Large intestine (tissue), 3 donors: ENCODE data around the gene PHACTR1. TPM values are rescaled to one million over a fixed set of nuclear protein-coding genes. Genes with fewer than 3 reads are reported as not detected.

Experiments used
- DNase-seq, 2 donors: peaks; one replicate each; pipeline versions ENCODE4 v3.0.0 to v3.0.0-alpha.2; 2013
- H3K27ac ChIP-seq: one replicate; pipeline ENCODE4 v1.5.1; 2013; ENCODE audit warnings: low read length
- H3K27me3 ChIP-seq: 2 replicates; pipeline ENCODE4 v1.6.1; 2013; ENCODE audit warnings: low read length; ENCODE audit not compliant: control insufficient read depth, insufficient read depth
- H3K36me3 ChIP-seq: 2 replicates; pipeline ENCODE4 v1.6.1; 2013; ENCODE audit warnings: low read length; ENCODE audit not compliant: control insufficient read depth, insufficient read depth
- H3K4me1 ChIP-seq: one replicate; pipeline ENCODE4 v1.6.1; 2013; ENCODE audit warnings: low read length; ENCODE audit not compliant: control insufficient read depth, insufficient read depth
- H3K4me3 ChIP-seq: one replicate; pipeline ENCODE4 v1.5.1; 2013; ENCODE audit warnings: low read length
- H3K9me3 ChIP-seq: one replicate; pipeline ENCODE4 v1.6.1; 2013; ENCODE audit warnings: mild to moderate bottlenecking, low read depth, low read length, moderate library complexity; ENCODE audit not compliant: control insufficient read depth
- WGBS: methylation state at CpG from one replicate; pipeline ENCODE4 v1.1.5; 2013; ENCODE audit warnings: low lambda C conversion rate; ENCODE audit not compliant: insufficient coverage; 5-methylcytosine and 5-hydroxymethylcytosine counted together
- polyA plus RNA-seq: library from polyadenylated mRNA; unstranded; fragments of 120-200 nt; gene quantifications from one replicate; pipeline ENCODE4 v1.2.1, GENCODE V29; 2013

PHACTR1 gene
- polyA plus RNA-seq, 1 donor, result 5.5 TPM

DNA sequence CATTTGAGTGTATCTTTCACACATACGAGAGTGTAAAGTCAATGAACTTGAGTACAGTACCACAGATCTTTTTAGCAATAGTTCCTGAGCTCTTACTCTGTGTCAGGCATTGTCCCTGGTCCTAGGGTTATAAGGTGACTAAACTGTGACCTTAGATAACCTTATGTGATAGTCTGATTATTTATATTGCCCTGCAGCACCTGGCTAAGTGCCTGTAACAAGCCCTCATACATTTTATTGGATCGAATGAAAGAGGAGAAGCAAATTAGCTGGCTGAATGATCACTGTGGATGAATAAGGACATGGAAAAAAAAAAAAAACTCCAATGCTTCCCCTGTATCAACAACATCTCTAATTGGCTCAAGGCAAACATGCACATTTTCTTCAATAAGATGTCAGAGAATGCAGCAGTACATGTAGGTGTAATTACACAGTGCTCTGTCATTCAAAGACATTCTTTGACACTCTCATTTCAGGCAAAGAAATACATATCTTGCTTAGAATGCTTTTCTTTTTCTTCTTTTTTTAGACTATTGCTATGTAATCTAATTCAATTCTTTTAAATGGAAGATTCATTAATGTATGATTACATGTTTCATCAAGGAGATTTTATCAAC lies 153.4 kb downstream of the PHACTR1 start:
- Histone ChIP-seq H3K4me1 (no peaks in the 10 kb centered on the region), H3K27ac (no peak overlapping the region), H3K9me3 (no peaks in the 10 kb centered on the region), H3K4me3 (no peak overlapping the region), H3K36me3 (no peaks in the 10 kb centered on the region), H3K27me3 (peaks cover 5% of the 10 kb centered on the region)
- no peak for DNase-seq
- WGBS, result 67% methylated on average over 1 of the region's 2 CpGs

DNA sequence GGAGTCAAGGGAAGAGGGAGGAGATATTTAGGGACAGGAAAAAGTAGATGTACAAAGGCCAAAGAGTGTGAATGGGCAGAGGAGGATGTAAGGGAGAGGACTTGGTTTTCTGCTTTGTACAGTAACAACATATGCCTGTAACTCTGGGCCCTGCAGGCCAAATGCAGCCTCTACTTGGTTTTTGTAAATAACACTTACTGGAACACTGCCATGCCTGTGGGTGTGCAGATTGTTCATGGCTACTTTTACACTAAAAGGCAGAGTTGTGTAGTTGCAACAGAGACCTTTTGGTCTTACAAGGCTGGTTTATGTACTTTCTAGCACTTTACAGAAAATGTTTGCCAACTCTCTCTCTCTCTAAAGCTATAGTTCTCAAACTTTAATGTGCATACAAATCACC lies 157.1 kb downstream of the PHACTR1 start:
- Histone ChIP-seq H3K4me3 (no peak overlapping the region), H3K27me3 (peaks cover 5% of the 10 kb centered on the region), H3K36me3 (no peaks in the 10 kb centered on the region), H3K27ac (no peak overlapping the region), H3K4me1 (no peaks in the 10 kb centered on the region), H3K9me3 (no peaks in the 10 kb centered on the region)
- DNase-seq, result no peak

DNA sequence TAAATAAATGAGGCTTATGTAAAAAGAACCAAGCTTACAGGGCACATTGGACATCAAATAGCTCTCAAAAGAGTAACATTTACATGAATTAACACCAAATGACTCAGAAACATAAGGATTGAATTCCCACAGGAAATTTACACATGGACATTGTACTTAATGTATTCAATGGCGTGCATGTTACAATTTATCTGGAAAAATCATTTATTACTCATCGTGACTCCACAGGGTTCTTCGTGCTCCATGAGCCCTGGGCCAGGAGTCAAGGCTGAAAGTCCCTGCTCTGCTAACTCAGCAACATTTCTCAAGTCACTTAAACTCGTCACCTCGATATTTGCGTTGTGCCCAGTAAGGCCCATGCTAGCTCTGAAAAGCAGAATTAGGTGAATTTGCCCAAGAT lies 158.5 kb downstream of the PHACTR1 start:
- Histone ChIP-seq H3K36me3 (no peaks in the 10 kb centered on the region), H3K27ac (no peak overlapping the region), H3K9me3 (no peaks in the 10 kb centered on the region), H3K4me3 (no peak overlapping the region), H3K4me1 (no peaks in the 10 kb centered on the region), H3K27me3 (no peaks in the 10 kb centered on the region)
- DNase-seq, result no peak
- WGBS, result no CpG with 5 or more reads among the region's 6 CpGs

DNA sequence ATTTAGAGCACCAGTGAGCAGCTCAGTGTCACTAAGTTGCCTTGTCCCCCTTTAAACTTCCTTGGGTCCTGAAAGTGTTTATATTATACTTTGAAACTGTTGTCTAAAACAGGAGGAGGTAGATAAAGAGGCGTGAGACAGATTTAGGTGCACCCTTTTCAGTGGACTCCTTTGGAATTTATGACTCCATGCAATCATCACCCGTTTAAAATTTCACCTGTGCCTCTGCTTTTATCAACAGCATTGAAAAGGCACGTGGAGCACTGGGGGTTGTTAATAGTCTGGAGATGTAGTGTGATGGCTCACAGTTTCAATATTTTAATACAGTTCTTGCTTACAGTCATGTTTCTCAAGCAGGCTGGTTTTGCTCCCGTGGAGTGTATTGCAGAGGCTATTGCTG lies 162.2 kb downstream of the PHACTR1 start:
- WGBS, result no CpG with 5 or more reads among the region's 4 CpGs
- DNase-seq, result no peak
- H3K9me3 ChIP-seq, result no peaks in the 10 kb centered on the region
- no peaks in the 10 kb centered on the region for H3K4me1 ChIP-seq
- H3K27me3 ChIP-seq, result no peaks in the 10 kb centered on the region
- no peak overlapping the region for H3K4me3 ChIP-seq
- H3K27ac ChIP-seq, result no peak overlapping the region
- H3K36me3 ChIP-seq, result no peaks in the 10 kb centered on the region

DNA sequence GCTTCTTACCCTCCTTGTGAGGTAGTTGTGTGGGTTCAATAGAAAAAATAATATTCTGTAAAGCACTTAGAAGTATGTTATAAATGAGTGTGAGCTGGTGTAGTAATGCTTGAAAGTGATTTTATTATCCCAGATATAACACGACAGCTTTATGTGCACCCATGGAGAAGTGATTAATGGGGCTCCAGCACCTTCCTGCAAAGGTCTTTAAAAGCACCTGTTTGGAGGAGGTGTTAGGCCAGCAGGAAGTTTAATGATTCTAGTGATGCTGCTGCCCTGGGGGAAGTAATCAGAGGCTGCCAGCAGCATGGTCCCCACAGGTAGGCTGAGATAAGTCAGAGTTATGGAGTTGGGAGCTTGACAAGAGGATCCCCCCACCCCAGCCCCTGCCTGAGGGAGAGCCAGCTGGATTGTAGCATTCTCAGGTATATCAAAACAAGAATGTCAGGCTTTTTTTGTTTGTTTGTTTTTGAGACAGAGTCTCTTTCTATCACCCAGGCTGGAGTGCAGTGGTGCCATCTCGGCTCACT lies 166.3 kb downstream of the PHACTR1 start:
- WGBS, result no CpG with 5 or more reads among the region's 2 CpGs
- no peaks in the 10 kb centered on the region for H3K27me3 ChIP-seq
- no peaks in the 10 kb centered on the region for H3K36me3 ChIP-seq
- no peak overlapping the region for H3K27ac ChIP-seq
- no peak overlapping the region for H3K4me3 ChIP-seq
- DNase-seq, result no peak
- H3K4me1 ChIP-seq, result no peaks in the 10 kb centered on the region
- no peaks in the 10 kb centered on the region for H3K9me3 ChIP-seq

DNA sequence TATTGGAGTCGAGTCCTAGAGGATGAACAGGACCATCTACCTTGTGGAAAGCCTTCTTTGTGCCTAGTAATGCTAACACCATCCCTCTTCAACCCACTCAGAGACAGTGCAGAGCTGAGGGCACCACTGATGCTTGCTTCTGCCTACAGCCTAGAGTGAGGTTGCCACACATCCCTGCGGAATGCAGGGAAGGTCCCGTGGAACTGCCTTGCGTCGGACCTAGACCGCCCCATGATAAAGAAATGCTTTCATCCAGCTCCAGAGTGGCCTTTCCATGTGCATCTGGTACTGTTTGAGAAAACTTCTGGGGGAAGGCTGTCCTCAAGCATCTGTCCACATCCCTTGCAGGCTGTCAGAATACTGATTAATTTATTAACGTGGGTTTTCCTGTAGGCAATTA lies 168.4 kb downstream of the PHACTR1 start:
- Histone ChIP-seq H3K27me3 (no peaks in the 10 kb centered on the region), H3K4me1 (no peaks in the 10 kb centered on the region), H3K4me3 (no peak overlapping the region), H3K27ac (no peak overlapping the region), H3K36me3 (no peaks in the 10 kb centered on the region), H3K9me3 (no peaks in the 10 kb centered on the region)
- no CpG with 5 or more reads among the region's 7 CpGs for WGBS
- no peak for DNase-seq

DNA sequence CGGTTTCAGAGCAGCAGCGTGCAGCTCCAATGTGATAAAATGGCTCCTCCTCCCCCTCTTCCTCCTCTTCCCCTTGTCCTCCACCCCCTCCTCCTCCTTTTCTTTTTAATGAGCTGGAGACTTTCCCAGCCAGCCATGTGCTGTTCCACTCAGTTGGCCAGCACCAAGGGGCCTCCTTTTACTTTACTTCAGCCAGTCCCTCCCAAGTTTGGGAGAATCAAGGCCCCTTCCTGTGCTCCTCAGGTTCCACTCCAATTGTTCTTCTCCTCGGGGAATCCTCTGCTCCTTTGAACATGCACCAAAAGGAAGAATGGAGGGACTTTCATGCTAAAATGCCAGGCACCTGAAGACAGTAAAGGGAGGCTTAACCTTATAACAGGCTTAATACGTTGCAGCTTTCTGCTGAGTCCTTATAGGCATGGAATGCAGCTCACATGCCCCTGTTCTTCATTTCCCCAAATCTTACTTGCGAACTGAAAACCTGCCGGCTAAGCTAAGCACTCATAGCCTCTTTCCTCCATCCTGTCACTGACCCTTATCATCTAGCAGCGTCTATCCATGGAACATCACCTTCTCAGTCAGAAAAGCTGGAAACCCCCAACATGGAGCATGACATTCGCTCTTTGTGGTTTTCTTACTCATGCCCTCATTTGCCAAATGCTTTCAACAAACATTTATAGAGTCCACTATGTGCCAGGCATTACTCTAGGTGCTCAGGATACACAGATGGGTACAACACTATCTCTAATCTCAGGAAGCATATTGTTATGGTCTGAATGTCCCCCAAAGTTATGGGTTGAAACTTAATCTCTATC lies 170.6 kb downstream of the PHACTR1 start:
- DNase-seq, result no peak
- Histone ChIP-seq H3K4me1 (no peaks in the 10 kb centered on the region), H3K9me3 (no peaks in the 10 kb centered on the region)

DNA sequence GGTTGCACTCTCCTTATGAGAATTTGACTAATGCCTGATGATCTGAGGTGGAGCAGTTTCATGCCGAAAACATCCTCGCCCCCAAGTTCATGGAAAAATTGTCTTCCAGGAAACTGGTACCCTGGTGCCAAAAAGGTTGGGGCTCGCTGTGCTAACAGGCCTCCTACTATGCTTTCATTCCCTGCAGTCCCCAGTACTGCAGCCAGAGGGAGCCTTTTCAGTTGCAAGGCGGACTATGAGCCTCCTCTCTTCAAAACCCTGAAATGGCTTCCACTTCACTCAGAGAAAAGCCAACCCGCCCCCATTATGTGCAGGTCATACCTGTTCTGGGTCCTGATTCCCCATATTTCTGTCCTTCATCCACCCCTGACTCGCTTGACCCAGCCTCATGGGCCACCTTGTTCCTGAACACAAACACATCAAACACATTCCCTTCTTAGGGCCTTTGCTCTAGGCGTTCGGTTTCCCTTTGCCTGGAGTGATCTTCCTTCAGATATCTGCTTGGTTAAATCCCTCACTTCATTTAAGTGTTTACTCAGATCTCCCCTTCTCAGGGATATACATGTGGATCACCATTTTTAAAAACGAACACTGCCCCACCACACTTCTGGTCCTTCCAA lies 173.7 kb downstream of the PHACTR1 start:
- Histone ChIP-seq H3K27me3 (no peaks in the 10 kb centered on the region), H3K27ac (no peak overlapping the region)
- 100% methylated on average over 2 of the region's 9 CpGs for WGBS

More for the DNA sequence above, 170.6 kb downstream of the PHACTR1 start:
- Histone ChIP-seq H3K27me3 (no peaks in the 10 kb centered on the region), H3K4me3 (no peak overlapping the region), H3K36me3 (no peaks in the 10 kb centered on the region), H3K27ac (no peak overlapping the region)
- 100% methylated on average over 2 of the region's 8 CpGs for WGBS

DNA sequence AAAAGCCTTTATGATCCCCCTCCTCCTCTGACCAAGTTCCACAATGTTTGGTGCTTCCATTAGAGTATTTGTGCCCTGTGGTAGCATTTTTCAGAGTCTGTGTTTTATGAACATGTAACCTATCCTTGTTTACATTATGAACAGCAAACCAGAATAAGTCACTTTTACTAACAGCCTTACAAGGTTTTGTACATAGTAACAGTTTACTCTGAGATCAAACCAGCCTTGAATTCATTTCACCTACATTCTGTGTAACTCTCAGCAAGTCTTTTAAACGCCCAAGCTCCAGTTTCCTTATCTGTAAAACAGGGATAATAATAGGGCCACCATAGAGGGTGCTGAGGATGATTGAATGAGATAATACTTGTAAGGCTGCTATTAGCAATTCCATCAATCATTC lies 175.0 kb downstream of the PHACTR1 start:
- Histone ChIP-seq H3K36me3 (no peaks in the 10 kb centered on the region), H3K27ac (no peak overlapping the region), H3K27me3 (no peaks in the 10 kb centered on the region), H3K4me1 (no peaks in the 10 kb centered on the region), H3K9me3 (no peaks in the 10 kb centered on the region), H3K4me3 (no peak overlapping the region)
- DNase-seq, result no peak
- no CpG with 5 or more reads among the region's 1 CpG for WGBS

More for the DNA sequence above, 173.7 kb downstream of the PHACTR1 start:
- DNase-seq, result no peak
- Histone ChIP-seq H3K36me3 (no peaks in the 10 kb centered on the region), H3K4me3 (no peak overlapping the region), H3K4me1 (no peaks in the 10 kb centered on the region), H3K9me3 (no peaks in the 10 kb centered on the region)

DNA sequence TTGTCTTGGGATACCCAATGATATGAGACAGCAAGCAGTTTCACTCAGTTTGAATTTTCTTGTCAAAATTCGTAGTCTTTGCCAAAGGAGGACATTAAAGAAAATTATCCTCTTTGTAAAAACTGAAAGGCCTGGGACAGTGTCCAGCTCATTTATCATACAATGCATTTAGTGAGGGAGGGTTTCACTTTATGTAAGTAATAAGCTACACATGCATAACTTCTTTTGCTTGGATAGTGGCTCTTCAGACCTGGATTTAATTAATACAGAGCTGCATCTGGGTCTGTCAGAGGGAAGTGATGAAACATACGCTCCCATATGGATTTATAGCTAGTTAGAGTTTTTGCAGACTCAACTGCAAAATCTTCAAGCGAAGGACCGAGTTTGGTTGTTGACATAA lies 175.6 kb downstream of the PHACTR1 start:
- no peak for DNase-seq
- Histone ChIP-seq H3K27me3 (no peaks in the 10 kb centered on the region), H3K36me3 (no peaks in the 10 kb centered on the region), H3K4me3 (no peak overlapping the region), H3K4me1 (no peaks in the 10 kb centered on the region), H3K9me3 (no peaks in the 10 kb centered on the region), H3K27ac (no peak overlapping the region)
- 75% methylated on average over 3 of the region's 4 CpGs for WGBS
